Psoas muscle (tissue), 8 donors: ENCODE results near the gene MYOM3. TPM values are rescaled to one million over a fixed set of nuclear protein-coding genes. Genes with fewer than 3 reads are reported as not detected.

ENCODE experiments used
- ATAC-seq, 4 donors: fragments of 200-7000 bp; cut with Tn5 transposase; one replicate each; pipeline ENCODE4 v1.9.1; 2020; ENCODE audit warnings: moderate library complexity in 3 of 4, mild to moderate bottlenecking in 2 of 4
- DNase-seq, 2 donors: peaks; one replicate each; pipeline ENCODE4 v3.0.0-alpha.2; 2020
- H3K27ac ChIP-seq: fragments of 200-600 bp; one replicate; pipeline ENCODE4 v1.8.0; 2022
- H3K27me3 ChIP-seq, 3 donors: fragments of 200-600 bp in 1 of 3; one replicate each; pipeline versions ENCODE4 v1.6.1 to v1.8.0; 2013 to 2022; ENCODE audit warnings: low read length in 2 of 3, mild to moderate bottlenecking in 2 of 3, moderate library complexity in 1 of 3; ENCODE audit not compliant: insufficient read depth in 3 of 3
- H3K36me3 ChIP-seq, 2 donors: fragments of 200-600 bp in 1 of 2; one replicate each; pipeline versions ENCODE4 v1.6.1 to v1.8.0; 2013 to 2022; ENCODE audit warnings: low read depth in 1 of 2, mild to moderate bottlenecking in 1 of 2, moderate library complexity in 1 of 2; ENCODE audit not compliant: insufficient read depth in 1 of 2
- H3K4me1 ChIP-seq: fragments of 200-600 bp; one replicate; pipeline ENCODE4 v1.8.0; 2022
- H3K4me3 ChIP-seq: fragments of 200-600 bp; one replicate; pipeline ENCODE4 v1.8.0; 2022; ENCODE audit warnings: mild to moderate bottlenecking
- H3K9me3 ChIP-seq: fragments of 200-600 bp; one replicate; pipeline ENCODE4 v1.8.0; 2022
- WGBS, 3 donors: extraction: QIAGEN DNeasy Blood & Tissue Kit; methylation state at CpG; one replicate each; pipeline versions ENCODE4 v1.1.6 to v1.1.7; 2013; 5-methylcytosine and 5-hydroxymethylcytosine counted together
- intact Hi-C, 2 donors: fragments of 100-400 bp; cut with DNase I; formaldehyde crosslinking; loops; one replicate each; pipeline versions ENCODE4 v1.11.0 to v1.14.2; 2022
- polyA plus RNA-seq, 3 donors: library from polyadenylated mRNA; stranded (reverse); fragments of 200-250 nt; gene quantifications; one replicate each; pipeline ENCODE4 v1.2.3, GENCODE V29; 2013
- total RNA-seq, 4 donors: library from RNA; stranded (reverse); fragmentation: NEBNext Ultra II Directional in 2 of 4; extraction: Animal tissue kit (Norgen Biotek cat#: 25700) in 2 of 4; gene quantifications; one replicate each; pipeline versions ENCODE4 v1.2.1 to v1.2.4, GENCODE V29; 2021 to 2023
- TF ChIP-seq, protein P1 (sequence below): fragments of 200-600 bp; IDR thresholded peaks from one replicate; pipeline ENCODE4 v1.8.0; 2022; ENCODE audit warnings: antibody characterized with exemption
- donor health status: healthy with polysubstance abuse.
- donor health status: DM: no; HTN: no; CAD: no; lungs with moderate emphysema.
- donor health status: Bipolar disorder and iron deficiency.
- donor health status: healthy.
- donor health status: DM: yes; HTN: yes; CAD: no.
- donor health status: DM: no; HTN: no; CAD: no.
- donor health status: DM: no; HTN: no; CAD: no.
- donor health status: DM: yes; HTN: yes; CAD: no.

Gene MYOM3
- total and polyA plus RNA-seq, 7 donors: 86.7 to 505 (median 152) TPM

DNA sequence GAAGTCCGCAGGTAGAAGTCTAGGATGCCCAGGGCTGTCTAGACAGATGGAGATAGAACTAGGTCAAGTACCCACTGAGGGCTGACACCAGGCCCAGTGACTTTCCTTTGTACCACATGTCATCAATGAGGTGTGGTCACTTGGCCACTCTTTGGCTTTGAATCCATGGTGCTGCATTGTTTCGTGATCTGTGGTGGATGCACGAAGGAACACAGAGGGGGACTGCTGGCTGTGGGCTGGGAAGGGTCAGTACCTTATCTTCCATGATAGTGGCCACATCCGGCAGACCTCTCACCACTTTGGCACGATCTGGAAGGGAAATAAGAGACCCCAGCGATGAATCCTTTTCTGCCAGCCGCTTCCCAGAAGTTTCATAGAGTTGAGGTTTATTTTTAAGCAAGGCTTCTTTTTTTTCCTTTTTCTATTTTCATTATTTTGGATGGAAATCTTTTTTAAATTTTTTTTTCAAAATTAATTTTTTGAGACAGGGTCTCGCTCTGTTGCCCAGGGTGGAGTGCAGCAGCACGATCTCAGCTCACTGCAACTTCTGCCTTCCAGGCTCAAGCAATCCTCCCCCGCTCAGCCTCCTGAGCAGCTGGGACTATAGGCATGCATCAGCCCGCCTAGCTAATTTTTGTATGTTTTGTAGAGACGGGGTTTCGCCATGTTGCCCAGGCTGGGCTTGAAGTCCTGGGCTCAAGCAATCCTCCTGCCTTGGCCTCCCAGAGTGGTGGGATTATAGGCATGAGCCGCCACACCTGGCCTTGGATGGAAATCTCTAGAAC lies 53.1 kb downstream of the MYOM3 start:
- H3K4me3 ChIP-seq: no peak overlapping the region
- no peaks in the 10 kb centered on the region for H3K4me1 ChIP-seq
- intact Hi-C loops: no loop called here
- no peak for DNase-seq
- 87 to 88% (median 88%) methylated on average over 14 of the region's 14 CpGs for WGBS, 3 donors
- no peak overlapping the region for H3K27ac ChIP-seq
- ATAC-seq: no peak
- TF ChIP-seq, protein P1, sequence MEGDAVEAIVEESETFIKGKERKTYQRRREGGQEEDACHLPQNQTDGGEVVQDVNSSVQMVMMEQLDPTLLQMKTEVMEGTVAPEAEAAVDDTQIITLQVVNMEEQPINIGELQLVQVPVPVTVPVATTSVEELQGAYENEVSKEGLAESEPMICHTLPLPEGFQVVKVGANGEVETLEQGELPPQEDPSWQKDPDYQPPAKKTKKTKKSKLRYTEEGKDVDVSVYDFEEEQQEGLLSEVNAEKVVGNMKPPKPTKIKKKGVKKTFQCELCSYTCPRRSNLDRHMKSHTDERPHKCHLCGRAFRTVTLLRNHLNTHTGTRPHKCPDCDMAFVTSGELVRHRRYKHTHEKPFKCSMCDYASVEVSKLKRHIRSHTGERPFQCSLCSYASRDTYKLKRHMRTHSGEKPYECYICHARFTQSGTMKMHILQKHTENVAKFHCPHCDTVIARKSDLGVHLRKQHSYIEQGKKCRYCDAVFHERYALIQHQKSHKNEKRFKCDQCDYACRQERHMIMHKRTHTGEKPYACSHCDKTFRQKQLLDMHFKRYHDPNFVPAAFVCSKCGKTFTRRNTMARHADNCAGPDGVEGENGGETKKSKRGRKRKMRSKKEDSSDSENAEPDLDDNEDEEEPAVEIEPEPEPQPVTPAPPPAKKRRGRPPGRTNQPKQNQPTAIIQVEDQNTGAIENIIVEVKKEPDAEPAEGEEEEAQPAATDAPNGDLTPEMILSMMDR: no peak
- H3K27me3 ChIP-seq: no peaks in the 10 kb centered on the region
- peaks cover 3 to 73% of the 10 kb centered on the region in 2 donors for H3K36me3 ChIP-seq
- no peaks in the 10 kb centered on the region for H3K9me3 ChIP-seq

DNA sequence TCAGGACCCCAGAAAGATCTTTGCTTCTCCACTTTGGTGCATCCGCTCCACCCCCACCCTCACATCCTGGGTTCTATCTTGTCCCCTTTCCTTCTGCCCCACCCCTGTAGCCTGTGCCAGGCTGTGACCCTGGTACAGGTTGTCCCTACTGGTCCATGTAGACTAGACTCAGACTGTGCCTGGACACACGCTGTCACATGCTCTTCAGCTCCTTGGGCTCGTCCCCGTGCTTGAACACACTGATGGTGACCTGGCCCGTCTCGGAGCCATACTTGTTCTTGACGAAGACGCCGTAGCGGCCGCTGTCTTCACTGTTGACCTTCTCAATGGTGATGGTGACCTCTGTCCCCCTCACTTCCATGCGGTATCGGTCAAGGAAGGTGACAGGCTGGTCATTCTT lies 54.8 kb downstream of the MYOM3 start:
- no peak for DNase-seq
- Histone ChIP-seq H3K36me3 (peaks cover 0 to 56% of the 10 kb centered on the region in 2 donors), H3K9me3 (no peaks in the 10 kb centered on the region), H3K4me3 (no peak overlapping the region), H3K27me3 (no peaks in the 10 kb centered on the region), H3K4me1 (peaks cover 5% of the 10 kb centered on the region), H3K27ac (no peak overlapping the region)
- whole genome bisulfite sequencing, 3 donors: 89 to 91% (median 90%) methylated on average over 13 of the region's 13 CpGs
- TF ChIP-seq, protein P1: no peak
- ATAC-seq: no peak
- intact Hi-C loops: no loop called here

DNA sequence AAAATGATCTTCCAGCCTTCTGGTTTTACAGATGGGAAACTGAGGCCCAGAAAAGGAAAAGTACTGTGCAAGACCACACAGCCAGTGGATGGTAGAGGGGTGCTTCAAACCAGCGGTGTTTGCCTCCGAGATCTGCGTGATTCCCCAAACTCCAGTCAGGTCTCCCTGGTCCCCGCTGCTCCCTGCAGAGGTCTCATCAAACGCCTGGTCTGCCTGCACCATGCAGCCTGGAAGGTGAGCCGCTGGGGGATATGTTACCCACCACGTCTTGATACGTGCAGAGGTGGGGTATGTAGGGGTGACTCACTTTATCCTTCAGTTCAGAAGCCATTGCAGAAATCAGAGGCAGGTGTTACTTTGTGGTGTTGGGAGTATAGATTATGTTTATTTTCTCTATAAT lies 56.3 kb downstream of the MYOM3 start:
- no peak overlapping the region for H3K4me3 ChIP-seq
- H3K4me1 ChIP-seq: peaks cover 5% of the 10 kb centered on the region
- peaks cover 0 to 41% of the 10 kb centered on the region in 2 donors for H3K36me3 ChIP-seq
- no peak overlapping the region for H3K27ac ChIP-seq
- ATAC-seq (peak in 3 of 4 donors; percentile 3 to 22 (median 4)), DNase-seq (no peak)
- intact Hi-C loops: no loop called here
- WGBS, 3 donors: 74 to 80% (median 80%) methylated on average over 8 of the region's 8 CpGs
- H3K9me3 ChIP-seq: no peaks in the 10 kb centered on the region
- H3K27me3 ChIP-seq: no peaks in the 10 kb centered on the region
- TF ChIP-seq, protein P1: no peak

DNA sequence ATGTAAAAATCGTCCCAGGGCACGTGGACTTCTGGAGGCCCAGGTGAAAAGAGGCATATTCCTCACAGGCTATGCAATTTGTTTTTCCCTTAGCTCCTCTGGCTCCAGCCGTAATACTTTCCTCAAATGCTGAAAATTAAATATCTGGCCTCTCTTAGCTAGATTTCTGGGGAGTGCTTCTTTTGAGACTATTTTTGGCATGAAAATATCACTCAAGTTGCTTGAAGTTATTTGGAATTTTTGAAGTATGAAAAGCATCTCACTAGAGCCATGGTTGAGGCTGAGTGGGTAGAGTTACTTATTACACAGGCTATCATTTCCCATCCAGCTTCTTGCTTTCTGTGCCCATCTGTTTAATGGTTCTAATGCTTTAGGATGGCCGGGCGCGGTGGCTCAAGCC lies 59.7 kb downstream of the MYOM3 start:
- DNase-seq (no peak), ATAC-seq (no peak)
- Histone ChIP-seq H3K27ac (peak overlapping the region; percentile 20), H3K4me3 (no peak overlapping the region), H3K4me1 (peaks cover 5% of the 10 kb centered on the region), H3K36me3 (peaks cover 0 to 6% of the 10 kb centered on the region in 2 donors), H3K27me3 (no peaks in the 10 kb centered on the region), H3K9me3 (no peaks in the 10 kb centered on the region)
- WGBS, 3 donors: 33 to 46% (median 41%) methylated on average over 6 of the region's 6 CpGs
- TF ChIP-seq, protein P1: no peak
- intact Hi-C loops: no loop called here
